Cortex of kidney (tissue), 1 donor: ENCODE results near the gene CNTNAP2.
"Not testable (repeated sequence)": the region's sequence is repeated elsewhere in the genome, so short reads cannot be mapped to it uniquely, and the experiment has no call there.

ENCODE experiments used
- DNase-seq: peaks from one replicate; lab custom pipeline; 2025; lab: John Stamatoyannopoulos, UW

Gene CNTNAP2

GRCh38 chr7:146150153-146150552 is 33.6 kb downstream of the CNTNAP2 start:
- no peak for DNase-seq

DNA sequence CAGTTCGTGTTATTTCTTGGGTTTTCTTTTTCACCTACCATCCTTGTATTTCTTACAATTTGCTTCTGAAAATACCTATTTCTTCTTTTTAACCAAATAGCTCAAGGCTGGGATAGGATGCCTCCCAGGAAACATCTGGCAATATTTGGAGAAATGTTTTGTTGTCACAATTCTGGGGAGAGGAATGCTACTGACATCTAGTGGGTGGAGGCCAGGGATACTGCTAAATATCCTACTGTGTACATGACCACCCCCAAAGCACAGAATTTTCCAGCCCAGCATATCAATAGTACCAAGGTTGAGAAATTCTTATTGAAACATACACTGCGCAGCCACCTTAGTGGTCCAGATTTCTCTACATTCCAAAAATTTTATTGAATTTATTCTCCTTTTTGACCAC is 55.5 kb downstream of the CNTNAP2 start:
- DNase-seq = no peak

- DNase-seq = no peak
Measured at GRCh38 chr7:146175716-146176115, 59.1 kb downstream of the CNTNAP2 start.

DNA sequence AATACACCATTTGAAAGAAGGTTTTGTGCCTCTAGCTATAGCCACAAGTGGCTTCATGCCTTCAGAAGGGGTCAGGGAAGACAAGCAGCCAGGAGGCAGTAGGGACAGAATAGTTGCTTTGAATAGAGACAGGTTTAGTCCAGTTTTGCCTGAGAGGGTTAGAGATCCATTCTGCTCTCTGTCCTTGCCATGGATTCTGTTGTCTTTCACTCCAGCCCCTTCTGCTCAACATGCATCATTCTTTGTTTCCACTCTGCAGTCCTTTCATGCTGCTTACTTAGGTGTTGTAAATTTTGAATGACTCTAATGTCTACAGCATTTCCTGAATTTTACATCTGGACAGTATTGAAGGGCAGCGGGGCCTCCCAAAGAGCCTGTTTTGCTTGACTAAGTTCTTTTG is 60.3 kb downstream of the CNTNAP2 start:
- no peak for DNase-seq

DNA sequence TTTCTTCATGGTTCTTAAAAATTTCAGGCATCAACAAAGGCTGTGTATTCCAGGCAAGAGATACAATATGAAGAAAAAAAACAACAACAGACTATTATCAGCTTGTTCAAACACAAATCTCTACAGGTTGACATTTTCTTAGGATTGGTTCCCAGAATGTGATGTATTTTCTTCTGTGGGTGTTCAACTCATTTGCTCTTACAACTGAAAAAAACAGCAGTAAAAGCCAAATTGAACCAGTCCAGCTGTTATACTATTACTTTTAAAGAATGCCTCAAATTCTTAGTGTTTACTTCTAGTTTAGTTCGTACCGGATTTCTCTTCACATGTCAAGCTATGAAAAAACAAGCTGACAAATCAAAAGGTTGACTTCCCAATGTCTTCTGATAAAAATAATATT is 60.7 kb downstream of the CNTNAP2 start:
- DNase-seq = no peak

- DNase-seq = no peak
Measured at GRCh38 chr7:146185844-146186243, 69.2 kb downstream of the CNTNAP2 start.

DNA sequence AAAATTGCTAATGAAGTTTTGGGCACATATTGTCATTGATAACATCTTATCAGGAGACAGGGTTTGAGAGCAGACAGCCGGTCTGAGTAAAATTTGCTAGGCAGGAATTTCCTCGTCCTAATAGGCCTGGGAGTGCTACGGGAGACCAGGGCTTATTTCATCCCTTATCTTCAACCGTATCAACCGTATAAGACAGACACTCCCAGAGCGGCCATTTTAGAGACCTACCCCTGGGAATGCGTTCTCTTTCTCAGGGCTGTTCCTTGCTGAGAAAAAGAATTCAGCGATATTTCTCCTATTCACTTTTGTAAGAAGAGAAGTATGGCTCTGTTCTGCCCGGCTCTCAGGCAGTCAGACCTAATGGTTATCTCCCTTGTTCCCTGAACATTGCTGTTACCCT is 74.8 kb downstream of the CNTNAP2 start:
- DNase-seq = not testable (repeated sequence)

GRCh38 chr7:146201945-146202344 is 85.3 kb downstream of the CNTNAP2 start:
- DNase-seq = no peak

DNA sequence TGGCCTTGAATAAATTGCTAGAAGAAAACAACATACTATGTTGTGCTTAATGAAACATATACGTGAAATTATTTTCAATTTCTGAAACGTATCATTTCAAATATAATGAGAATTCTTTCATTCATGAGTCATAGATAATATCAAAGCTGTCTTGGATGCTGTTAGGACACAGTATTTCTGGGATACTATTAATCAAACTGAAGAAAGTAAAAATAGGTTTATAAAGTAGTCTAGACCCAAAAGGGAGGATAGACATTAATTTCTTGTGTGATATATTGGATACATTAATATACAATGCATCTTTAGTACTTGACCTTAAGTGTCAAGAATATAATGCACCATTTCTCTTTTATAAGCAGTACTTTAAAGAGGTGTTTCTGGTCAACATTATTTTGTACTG is 89.7 kb downstream of the CNTNAP2 start:
- no peak for DNase-seq

DNA sequence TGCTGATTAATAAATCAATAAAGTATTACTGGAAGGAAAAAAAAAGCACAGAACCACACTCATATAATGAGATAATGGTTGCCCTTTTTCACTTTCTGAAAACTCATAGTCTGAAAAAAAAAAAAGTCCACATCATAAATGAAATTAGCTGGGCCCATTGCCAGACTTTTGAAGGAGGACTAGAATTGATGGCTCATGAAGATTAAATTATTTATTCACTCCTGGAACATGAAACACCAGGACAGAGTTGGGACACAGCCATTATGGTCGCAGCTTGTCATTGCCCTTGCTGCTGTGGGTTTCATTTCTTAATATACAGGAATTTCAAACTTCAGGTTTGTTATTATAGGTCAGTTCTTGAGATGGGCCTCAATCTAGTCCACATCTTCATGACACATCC is 91.9 kb downstream of the CNTNAP2 start:
- DNase-seq = no peak

- no peak for DNase-seq
Measured at GRCh38 chr7:146214842-146215241, 98.2 kb downstream of the CNTNAP2 start.

DNA sequence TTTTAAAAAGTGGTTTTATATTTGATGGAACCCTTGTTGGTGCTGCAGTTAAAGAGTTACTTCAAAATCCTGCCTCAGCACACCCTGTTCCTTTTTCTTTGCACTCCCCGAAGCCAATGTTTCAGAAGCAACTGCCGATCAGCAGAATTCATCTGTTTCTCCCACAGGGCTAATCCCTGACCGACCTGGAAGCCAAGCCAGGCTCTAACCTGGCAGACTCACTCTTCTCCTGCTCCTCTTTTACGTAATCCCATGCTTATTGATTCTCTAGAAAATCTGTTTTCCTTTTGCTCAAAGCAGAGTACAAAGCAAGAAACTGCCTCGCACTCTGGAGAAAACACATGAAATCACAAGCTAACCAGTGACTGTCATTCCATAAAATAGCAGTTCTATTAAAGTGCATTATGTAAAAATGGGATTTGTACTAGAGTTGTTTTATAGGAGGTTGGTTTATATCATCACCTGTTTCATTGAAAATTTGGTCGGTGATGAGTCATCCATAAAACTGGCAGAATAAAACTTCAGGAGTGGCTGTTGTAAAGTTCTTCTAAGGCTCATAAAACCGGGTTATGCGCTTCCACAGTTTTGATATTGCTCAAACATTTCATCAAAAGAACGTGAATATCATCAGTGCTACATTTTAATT is 99.9 kb downstream of the CNTNAP2 start:
- DNase-seq = no peak

DNA sequence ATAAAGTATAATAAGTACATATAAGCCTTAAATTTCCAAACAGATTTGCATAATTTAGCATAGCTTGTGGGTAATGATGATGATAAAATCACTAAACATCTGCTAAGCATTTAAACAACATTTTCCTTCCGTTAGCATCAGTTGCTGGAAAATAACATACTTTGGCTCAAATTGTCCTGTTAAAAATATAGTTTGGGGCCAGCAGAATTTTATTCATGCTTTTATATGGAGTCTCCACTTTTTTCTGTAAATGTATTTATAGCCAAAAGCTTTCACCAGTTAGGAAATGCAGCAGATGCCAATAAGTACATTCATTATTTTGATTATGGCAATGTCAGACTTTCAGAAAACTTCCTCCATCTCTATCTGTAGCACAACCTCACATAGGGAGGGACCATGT is 107.2 kb downstream of the CNTNAP2 start:
- DNase-seq = no peak

DNA sequence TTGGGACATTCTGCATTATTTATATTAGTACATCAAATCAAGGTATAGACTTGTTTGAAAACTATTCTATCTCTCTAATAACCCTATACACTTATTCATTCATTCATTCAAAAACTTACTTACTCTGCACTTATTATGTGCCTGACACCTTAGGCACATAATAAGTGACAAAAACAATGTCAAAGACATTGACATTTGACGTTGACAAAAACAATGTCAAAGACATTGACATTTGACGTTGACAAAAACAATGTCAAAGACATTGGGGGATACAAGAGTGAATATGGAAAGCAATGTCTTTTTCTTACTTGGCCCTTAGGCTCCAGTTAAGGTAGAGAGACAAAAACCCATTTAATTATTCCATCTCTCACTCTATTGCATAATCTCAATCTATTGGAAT is 116.0 kb downstream of the CNTNAP2 start:
- no peak for DNase-seq

GRCh38 chr7:146235195-146235594 is 118.6 kb downstream of the CNTNAP2 start:
- no peak for DNase-seq

- no peak for DNase-seq
Measured at GRCh38 chr7:146242661-146243060, 126.1 kb downstream of the CNTNAP2 start.

DNA sequence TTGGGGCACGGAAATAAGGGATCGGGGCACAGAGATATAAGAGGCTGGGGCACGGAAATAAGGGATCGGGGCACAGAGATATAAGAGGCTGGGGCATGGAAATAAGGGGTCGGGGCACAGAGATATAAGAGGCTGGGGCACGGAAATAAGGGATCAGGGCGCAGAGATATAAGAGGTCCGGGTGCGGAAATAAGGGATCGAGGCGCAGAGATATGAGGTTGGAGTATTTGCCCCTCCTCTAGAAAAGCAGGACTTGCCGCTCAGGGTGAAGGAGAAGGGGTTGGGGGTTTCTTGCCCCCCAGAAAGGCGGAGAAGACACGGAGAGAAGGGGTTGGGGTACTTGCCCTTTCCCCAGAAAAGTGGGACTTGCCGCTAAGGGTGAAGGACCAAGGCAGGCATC is 131.4 kb downstream of the CNTNAP2 start:
- not testable (repeated sequence) for DNase-seq

- not testable (repeated sequence) for DNase-seq
Measured at GRCh38 chr7:146248744-146249143, 132.1 kb downstream of the CNTNAP2 start.

DNA sequence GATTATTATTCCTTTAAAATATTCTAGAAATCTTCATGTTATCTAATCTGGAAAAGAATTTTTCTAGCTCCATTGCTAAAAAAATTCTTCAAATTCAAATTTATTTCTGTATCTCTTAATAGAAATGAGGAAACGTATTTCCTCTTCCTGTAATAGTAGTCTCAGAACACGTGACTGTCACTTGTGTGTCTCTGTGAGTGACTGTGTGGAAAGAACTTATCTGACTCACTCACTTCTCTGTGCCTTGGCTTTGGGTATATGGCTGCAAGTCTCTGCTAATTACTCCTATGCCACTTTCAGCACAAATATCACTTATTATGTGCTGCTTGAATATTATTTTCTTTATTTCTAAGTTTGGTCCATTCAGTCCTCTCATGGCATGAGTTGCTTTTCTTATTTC is 132.7 kb downstream of the CNTNAP2 start:
- DNase-seq = no peak

DNA sequence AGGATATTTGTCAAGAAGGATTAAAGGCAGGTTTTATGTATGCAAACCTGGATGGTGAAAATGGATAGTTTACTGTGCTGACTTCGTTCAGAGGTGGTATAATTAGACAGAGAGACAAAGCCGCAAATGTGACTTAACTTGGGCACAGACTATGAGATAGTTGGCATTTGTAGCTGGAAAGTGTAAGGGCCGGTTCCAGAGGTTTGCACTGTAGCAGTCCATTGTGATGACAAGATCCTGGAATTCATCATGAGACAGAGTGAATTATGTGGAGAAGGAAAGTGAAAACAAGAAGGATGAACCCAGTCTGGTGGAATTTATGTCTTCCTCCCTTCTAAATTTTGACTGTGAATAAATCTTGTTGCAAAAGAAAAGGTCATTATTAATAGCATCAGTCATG is 139.0 kb downstream of the CNTNAP2 start:
- DNase-seq = no peak

GRCh38 chr7:146262527-146262926 is 145.9 kb downstream of the CNTNAP2 start:
- no peak for DNase-seq

- no peak for DNase-seq
Measured at GRCh38 chr7:146276888-146277287, 160.3 kb downstream of the CNTNAP2 start.

GRCh38 chr7:146285418-146285817 is 168.8 kb downstream of the CNTNAP2 start:
- no peak for DNase-seq

DNA sequence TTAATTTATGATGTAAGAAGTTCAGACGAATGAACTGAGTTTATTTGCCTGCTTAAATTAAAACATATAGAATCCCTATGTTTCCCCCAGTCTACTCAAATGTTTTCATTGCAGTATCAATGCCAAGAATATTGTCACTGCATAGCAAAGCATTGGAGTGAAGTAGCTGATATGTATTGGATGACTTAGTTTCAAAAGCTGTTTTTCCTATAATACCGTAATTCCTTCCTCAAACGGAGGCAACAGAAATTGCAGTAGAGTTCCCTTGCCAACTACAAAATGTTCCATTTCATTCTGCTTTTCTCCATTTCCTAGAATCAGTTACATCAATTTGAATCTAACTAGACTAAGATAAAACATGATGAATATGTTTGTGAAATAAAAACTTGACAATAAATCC is 174.1 kb downstream of the CNTNAP2 start:
- DNase-seq = no peak

DNA sequence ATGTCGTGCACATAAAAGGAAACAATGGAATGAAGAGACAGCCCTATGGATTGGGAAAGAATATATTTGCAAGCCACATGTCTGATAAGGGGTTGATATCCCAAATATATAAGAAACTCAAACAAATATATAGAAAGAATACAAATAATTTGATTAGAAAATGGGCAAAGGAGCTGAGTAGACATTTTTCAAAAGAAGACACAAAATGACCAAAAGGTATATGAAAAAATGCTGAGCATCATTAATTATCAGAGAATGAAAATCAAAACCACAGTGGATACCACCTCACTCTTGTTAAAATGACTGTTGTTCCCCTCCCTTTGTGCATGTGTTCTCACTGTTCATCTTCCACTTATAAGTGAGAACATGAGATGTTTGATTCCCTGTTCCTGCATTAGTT is 175.3 kb downstream of the CNTNAP2 start:
- DNase-seq = no peak
